Stimulated activated CD4-positive, alpha-beta T cell treated with anti-CD3 and anti-CD28 coated beads, Interleukin-4, amount 100 ng/mL, for 1 hour (primary cell): ENCODE results near the gene SRBD1.

Source experiments
- DNase-seq: peaks from one replicate; pipeline ENCODE4 v3.0.0-alpha.2; 2020

Gene SRBD1

GRCh38 chr2:45353879-45354278 is 257.2 kb downstream of the SRBD1 start:
- DNase-seq: no peak

- DNase-seq: no peak
These were observed 258.6 kb downstream of the SRBD1 start for GRCh38 chr2:45352506-45352905.

- no peak for DNase-seq
These were observed 265.5 kb downstream of the SRBD1 start for GRCh38 chr2:45345331-45346234.

GRCh38 chr2:45344502-45344901 is 266.6 kb downstream of the SRBD1 start:
- no peak for DNase-seq

- DNase-seq: no peak
These were observed 267.0 kb downstream of the SRBD1 start for GRCh38 chr2:45344071-45344470.

GRCh38 chr2:45343251-45344017 is 267.6 kb downstream of the SRBD1 start:
- no peak for DNase-seq

- DNase-seq: no peak
These were observed 270.7 kb downstream of the SRBD1 start for GRCh38 chr2:45340318-45340717.

GRCh38 chr2:45339253-45339652 is 271.8 kb downstream of the SRBD1 start:
- no peak for DNase-seq
